Islet of Langerhans (tissue), 1 donor: ENCODE results near the gene PRKD1.

Experiments
- FAIRE-seq: peaks from one replicate; lab custom pipeline; 2011; peaks lifted over from hg19 to GRCh38; lab: Jason Lieb, UNC

Gene PRKD1

DNA sequence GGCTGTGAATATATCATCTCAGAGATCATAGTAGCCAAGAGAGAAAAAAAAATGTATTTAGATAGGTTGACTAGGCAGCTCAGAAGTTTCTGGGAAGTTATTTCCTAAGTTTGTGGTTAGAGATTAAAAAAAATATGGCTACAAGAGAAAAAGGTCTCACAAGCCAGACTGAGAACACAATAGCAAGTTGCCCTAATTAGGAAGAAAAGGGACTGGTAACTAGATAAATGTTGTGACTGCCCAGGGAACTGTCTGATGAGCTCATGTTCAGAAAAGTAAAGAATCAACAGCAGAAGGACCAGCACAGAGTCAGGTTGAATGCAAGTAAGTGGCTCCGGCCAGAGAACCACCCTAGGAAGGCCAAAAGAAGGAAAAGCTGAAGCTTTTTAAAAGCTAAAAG is 256.6 kb downstream of the PRKD1 start:
- FAIRE-seq, result no peak

DNA sequence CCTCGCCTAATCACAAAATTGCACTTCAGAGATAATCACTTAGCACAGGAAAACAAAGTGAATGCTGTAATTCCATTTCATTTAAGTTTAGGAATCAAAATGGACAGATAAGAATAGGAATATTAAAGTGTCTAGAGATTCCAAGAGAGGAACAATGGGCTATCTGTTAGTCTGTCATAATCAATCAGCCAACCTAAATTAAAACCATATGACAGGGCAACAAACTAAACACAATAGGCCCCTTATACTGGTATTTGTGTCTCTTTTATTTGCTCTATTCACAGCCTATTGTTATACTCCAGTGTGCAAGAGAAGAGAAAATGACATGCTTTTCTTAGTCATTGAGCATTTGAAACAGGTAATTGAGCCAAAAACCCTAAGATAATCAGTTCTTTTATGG is 259.4 kb downstream of the PRKD1 start:
- FAIRE-seq, result no peak

GRCh38 chr14:29664515-29664914 is 263.1 kb downstream of the PRKD1 start:
- FAIRE-seq, result no peak

- no peak for FAIRE-seq
Measured at GRCh38 chr14:29663281-29663801, 264.3 kb downstream of the PRKD1 start.

DNA sequence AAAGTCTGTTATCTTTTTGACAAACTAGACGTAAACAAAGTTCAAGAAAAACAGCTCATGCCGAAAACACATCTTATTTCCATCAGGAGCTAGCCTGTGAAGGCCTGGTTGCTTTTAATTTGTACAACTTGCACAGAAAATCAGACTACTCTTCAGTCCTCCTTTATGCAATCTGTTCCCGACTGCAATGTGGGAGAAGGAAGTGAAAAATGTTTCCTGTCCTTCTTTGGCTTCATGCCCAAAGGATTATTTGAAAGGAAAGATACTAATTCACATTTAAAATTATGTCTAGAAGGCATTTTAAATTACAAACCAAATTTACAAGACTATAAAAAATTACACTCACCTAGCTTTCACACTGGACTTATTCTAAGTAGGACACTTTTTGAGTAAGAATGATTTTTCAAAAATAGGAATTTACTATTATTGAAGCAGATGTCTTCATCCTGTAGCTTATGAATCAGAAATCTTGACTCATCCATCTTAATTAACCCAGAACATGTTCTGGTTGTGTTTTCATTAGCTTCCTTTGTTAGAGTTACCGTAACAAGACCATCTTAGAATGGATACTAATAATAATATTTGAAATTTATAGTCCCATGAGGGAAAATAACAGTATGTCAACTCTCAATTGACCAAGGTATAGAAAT is 272.6 kb downstream of the PRKD1 start:
- FAIRE-seq, result peak; percentile 72

DNA sequence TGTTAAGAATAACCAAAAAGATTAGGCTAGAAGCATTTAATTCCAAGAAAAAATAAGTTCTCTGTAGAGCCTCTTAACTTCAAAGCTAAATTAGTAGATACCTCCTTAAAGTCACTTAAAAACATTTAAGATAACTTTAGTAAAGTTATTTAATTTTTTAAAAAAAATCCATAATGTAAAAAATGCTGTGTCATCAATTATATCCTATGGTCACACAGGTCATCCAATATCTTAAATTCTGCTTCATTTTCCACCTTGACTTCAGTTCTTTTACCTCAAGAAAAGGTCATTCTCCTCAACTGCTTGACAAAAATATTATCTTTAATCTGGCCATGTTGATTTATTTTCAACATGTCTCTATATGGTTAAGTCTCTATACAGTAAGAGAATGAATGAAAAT is 274.3 kb downstream of the PRKD1 start:
- peak; percentile 21 for FAIRE-seq

DNA sequence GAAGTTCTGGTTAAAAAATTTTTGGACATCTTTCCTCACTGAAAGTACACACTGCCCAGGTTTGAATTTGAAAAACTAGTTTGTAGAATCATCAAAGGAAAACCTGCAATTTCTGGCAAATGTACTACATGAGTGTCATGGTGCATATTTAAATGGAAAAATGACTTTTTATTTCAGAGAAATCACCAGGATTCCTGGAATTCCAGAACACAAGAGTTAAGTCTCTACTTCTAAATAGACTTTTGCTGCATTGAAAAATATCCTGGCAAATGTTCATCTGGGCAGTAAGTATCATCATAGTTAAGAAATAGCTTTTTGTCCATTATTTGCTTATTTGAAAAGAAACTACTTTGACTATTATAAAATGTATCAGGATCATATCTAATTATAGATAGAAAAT is 275.1 kb downstream of the PRKD1 start:
- FAIRE-seq, result no peak

GRCh38 chr14:29650554-29651269 is 276.9 kb downstream of the PRKD1 start:
- no peak for FAIRE-seq

DNA sequence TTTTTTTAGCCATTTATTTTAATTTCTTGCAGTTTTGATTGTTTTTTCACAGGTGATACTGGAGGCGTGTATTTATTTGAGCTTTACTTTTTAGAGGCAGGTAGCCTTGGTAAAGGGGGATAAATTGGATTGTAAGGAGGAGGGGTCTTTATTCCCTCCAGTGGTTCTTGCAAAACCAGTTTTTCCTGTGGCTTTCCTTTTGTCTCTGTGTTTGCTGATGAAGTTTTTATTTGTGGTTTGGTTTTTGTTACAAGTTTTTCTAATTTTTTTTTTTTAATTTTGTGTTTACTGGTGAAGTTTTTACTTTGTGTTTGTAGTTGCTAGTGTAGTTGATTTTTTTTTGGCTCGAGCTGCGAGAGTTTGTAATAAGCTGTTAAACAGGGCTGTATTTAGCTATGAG is 278.5 kb downstream of the PRKD1 start:
- FAIRE-seq, result no peak

- no peak for FAIRE-seq
Measured at GRCh38 chr14:29648045-29648444, 279.6 kb downstream of the PRKD1 start.

DNA sequence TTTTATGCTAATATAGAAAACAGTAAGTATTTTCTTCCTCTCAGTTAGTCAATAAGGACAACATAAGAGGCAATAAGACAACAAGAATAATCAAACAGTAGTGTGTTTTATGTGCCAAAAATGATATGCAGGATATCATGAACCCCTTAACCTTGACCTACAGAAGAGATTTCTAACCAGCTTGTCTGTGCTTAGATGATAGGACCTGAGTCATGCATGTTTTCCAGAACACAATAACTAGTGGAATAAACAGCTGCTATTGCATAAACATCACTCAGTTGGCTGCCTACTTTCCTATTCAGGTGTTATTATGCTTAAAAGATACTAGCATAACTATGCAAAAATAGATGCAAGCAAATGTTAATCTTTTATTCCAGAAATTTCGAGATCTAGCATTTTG is 282.5 kb downstream of the PRKD1 start:
- no peak for FAIRE-seq

DNA sequence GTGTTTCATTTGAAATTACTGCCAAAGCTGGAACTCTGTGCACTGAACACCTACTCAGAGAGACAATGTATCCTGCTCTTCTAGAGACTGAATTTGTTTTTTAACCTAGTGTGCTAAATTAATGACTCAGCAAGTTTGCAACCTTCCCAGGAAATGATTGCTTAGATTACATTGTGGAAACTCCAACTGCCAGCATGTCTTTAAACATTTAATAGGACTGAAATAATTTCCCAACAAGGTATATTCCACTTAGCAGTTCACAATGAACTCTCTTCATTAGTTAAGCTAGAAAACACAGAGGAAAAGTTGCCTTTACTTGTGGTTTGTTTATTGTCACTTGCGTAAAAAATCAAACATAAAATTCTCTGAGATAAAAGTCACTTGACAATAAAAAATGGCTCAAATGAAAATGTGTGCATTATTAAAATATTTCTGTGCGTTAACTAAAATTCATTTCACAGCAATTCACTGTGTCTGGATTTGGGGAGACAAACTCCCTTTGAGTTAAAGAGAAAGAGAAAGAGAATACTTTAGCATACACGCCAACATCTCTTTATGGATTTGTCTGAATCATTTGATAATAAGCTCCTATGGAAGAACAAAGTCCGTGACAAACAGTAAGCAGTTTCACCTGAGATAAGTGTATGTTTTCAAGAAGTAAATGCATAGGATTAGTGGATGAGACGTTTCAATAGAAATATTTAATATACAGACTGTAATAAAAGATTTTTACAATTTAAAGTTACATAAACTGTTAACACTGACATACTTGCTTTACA is 284.0 kb downstream of the PRKD1 start:
- no peak for FAIRE-seq

DNA sequence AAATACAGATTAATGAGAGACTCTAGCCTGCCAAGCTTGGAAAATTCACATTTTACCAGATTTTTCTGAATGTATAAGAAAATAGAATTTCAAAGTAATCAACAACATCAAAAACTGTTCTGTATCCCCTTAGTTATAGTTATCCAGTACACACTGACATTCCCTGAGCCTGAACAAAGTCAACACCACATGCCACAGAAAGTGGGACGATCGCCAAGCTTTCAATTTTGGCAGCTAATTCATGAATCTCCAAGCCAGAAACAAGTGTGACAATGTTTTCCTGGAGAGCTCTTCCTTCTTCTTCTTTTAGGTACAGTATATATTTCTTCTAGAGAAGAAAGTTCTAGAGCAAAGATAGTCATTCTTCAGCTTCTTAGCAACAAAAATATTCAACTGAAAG is 290.2 kb downstream of the PRKD1 start:
- FAIRE-seq, result peak; percentile 17

GRCh38 chr14:29636870-29637269 is 290.8 kb downstream of the PRKD1 start:
- no peak for FAIRE-seq

DNA sequence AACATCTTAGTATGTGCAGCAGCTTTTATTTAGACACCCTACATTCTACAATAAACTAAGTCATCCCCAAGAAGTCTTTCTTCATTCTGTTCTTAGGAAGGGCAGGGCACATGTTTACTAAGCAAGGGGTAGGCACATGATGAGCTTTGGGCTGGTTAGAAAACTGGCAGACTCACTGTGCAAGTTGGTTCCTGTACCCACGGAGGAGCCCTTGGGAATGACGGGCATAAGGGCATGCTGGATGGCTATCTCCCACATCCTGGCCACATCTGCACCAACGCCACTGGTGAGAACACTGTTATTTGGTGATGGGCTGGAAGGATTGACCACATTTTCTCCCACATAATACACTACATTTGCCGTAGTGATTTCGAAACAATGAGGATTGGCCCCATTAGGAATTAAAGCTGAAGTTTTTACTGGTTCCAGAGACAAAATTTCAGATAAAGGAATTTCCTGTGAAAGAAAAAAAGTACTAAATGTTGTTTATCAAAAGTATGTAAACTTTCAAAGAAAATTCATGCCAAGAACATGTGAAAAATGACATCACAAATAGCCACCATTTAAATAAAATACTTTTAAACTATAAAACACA is 297.0 kb downstream of the PRKD1 start:
- no peak for FAIRE-seq

- no peak for FAIRE-seq
Measured at GRCh38 chr14:29629839-29630238, 297.8 kb downstream of the PRKD1 start.

GRCh38 chr14:29627137-29627536 is 300.5 kb downstream of the PRKD1 start:
- FAIRE-seq, result no peak

DNA sequence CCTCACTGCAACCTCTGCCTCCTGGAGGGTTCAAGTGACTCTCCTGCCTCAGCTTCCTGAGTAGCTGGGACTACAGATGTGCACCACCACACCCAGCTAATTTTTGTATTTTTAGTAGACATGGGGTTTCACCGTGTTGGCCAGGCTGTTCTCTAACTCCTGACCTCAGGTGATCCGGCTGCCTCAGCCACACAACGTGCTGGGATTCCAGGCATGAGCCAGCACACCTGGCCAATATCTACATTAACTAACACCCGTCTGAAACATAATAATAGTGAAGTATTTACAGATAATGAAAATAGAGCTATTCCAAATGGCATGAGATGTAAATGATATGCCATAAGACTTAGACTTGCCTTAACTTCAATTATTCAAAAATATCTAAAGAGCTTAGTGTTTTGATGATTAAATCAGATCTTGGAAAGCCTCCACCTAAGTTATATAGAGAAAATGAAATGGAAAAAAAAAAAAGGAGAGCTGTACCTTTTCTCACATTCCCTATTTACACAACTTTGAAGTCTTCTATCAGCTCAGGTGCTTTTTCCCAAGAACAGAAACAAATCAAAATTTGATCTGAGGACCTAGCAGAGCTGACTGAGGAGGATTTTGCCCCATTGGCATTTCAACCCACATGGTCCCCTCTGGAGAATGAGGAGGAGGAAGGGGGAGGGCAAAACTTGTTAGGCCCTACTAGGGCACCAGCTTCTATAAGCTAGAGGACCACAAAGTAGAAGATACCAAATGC is 309.2 kb downstream of the PRKD1 start:
- FAIRE-seq, result no peak

GRCh38 chr14:29616922-29617321 is 310.7 kb downstream of the PRKD1 start:
- no peak for FAIRE-seq

GRCh38 chr14:29608861-29609260 is 318.8 kb downstream of the PRKD1 start:
- FAIRE-seq, result no peak

- FAIRE-seq, result no peak
Measured at GRCh38 chr14:29607169-29607568, 320.5 kb downstream of the PRKD1 start.

- FAIRE-seq, result no peak
Measured at GRCh38 chr14:29603696-29604095, 324.0 kb downstream of the PRKD1 start.
